ENCODE measurements around the gene DNAJC8.

- no peak for TF ChIP-seq CTCF (IDR thresholded peaks at IDR 0.05)
- TF ChIP-seq POLR2A (IDR thresholded peaks at IDR 0.05): no peak
These were observed 35.0 kb downstream of the DNAJC8 start for GRCh38 chr1:28197682-28198415.
